H1 (cell line): Measurements from ENCODE around the gene CDH22. TPM values are rescaled to one million over a fixed set of nuclear protein-coding genes. Genes with fewer than 3 reads are reported as not detected.

Source experiments
- CTCF ChIP-seq, 3 experiments: IDR thresholded peaks; 1 replicate in 2 of 3; 2 replicates in 1 of 3; pipeline versions ENCODE4 v1.5.1 to v1.6.1; 2011; ENCODE audit warnings: low read length in 3 of 3, mild to moderate bottlenecking in 3 of 3, inconsistent platforms in 2 of 3, low read depth in 1 of 3, moderate library complexity in 1 of 3; ENCODE audit not compliant: insufficient read depth in 1 of 3; ENCODE audit errors: control extremely low read depth in 1 of 3
- polyA plus RNA-seq, 7 experiments: library from polyadenylated mRNA; depleted of rRNA in 3 of 7; stranded (reverse) in 5 of 7; unstranded in 2 of 7; fragments of >200 nt in 5 of 7; fragments of 200-250 nt in 2 of 7; gene quantifications; 1 replicate in 5 of 7; 2 replicates in 1 of 7; 4 replicates in 1 of 7; pipeline versions ENCODE4 v1.2.1 to v1.2.3, GENCODE V29; 2011 to 2013; ENCODE audit warnings: missing spikeins in 2 of 7, mixed read lengths in 2 of 7
- total RNA-seq: library from RNA; stranded (reverse); fragmentation: NEBNext Ultra II Directional; extraction: Animal tissue kit (Norgen Biotek cat#: 25700); gene quantifications from 2 replicates; pipeline ENCODE4 v1.2.1, GENCODE V29; 2021

Gene CDH22
- total and polyA plus RNA-seq, 2 of the 8 experiments (the other 6 are each of a cell fraction or from before 2014, with no cell fraction given): 0.35 to 0.39 TPM

- no peak for TF ChIP-seq CTCF (IDR thresholded peaks at IDR 0.05; ENCODE audit: control extremely low read depth in 1 of 3, insufficient read depth in 1 of 3, low read depth in 1 of 3, low read length in 3 of 3)
- TF ChIP-seq, all 59 proteins: peak for 0
Measured at GRCh38 chr20:46351357-46352058, 43.2 kb upstream of the CDH22 start (continued).
